ENCODE data around the gene SEC14L1.
A peak's percentile ranks its signal among the peaks of the same experiment; 100 is the strongest.

The SEC14L1 gene

GRCh38 chr17:77237232-77238008 lies 96.7 kb downstream of the SEC14L1 start:
- TF ChIP-seq YY1 (IDR thresholded peaks at IDR 0.05; ENCODE audit: low read depth) (no peak), FOXM1 (IDR thresholded peaks at IDR 0.05; ENCODE audit: borderline replicate concordance, low read depth) (no peak), RAD21 (IDR thresholded peaks at IDR 0.05; ENCODE audit: low read depth) (no peak), CREB1 (IDR thresholded peaks at IDR 0.05; ENCODE audit: low read depth) (no peak), ZBTB7A (IDR thresholded peaks at IDR 0.05; ENCODE audit: low read depth) (no peak)
- TF ChIP-seq, protein P1, sequence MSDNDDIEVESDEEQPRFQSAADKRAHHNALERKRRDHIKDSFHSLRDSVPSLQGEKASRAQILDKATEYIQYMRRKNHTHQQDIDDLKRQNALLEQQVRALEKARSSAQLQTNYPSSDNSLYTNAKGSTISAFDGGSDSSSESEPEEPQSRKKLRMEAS (IDR thresholded peaks at IDR 0.05): no peak

DNA sequence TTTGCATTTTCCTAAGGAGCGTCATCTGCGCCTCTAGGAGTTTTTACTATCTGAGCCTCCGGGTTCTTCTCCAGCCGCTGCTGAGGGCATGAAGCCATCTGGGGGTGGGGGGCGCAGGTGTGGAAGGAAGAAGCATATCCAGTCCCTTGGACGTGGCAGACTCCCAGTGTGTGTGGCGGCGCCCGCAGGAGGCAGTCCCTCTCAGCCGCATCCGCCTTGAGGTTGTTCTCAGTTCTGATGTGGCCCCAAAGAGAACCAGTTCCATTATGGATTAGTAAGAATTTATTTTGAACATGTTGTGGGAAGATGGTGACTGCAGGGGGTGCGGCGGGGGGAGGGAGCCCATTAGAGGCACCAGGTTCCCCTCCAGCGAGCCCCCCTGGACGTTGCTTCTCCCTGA lies 100.2 kb downstream of the SEC14L1 start:
- TF ChIP-seq TCF12 (IDR thresholded peaks at IDR 0.05; ENCODE audit: low read depth): no peak
- TF ChIP-seq ZBTB7A (IDR thresholded peaks at IDR 0.05; ENCODE audit: low read depth): no peak
- TF ChIP-seq EP300 (IDR thresholded peaks at IDR 0.05; ENCODE audit: borderline replicate concordance): no peak
- TF ChIP-seq NFIC (IDR thresholded peaks at IDR 0.05): no peak
- TF ChIP-seq REST (IDR thresholded peaks at IDR 0.05; ENCODE audit: low read depth): no peak
- TF ChIP-seq, protein P2, sequence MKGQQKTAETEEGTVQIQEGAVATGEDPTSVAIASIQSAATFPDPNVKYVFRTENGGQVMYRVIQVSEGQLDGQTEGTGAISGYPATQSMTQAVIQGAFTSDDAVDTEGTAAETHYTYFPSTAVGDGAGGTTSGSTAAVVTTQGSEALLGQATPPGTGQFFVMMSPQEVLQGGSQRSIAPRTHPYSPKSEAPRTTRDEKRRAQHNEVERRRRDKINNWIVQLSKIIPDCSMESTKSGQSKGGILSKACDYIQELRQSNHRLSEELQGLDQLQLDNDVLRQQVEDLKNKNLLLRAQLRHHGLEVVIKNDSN (IDR thresholded peaks at IDR 0.05): no peak
- TF ChIP-seq YY1 (IDR thresholded peaks at IDR 0.05; ENCODE audit: low read depth): no peak
- no peak for TF ChIP-seq TAF1 (IDR thresholded peaks at IDR 0.05; ENCODE audit: low read depth)

DNA sequence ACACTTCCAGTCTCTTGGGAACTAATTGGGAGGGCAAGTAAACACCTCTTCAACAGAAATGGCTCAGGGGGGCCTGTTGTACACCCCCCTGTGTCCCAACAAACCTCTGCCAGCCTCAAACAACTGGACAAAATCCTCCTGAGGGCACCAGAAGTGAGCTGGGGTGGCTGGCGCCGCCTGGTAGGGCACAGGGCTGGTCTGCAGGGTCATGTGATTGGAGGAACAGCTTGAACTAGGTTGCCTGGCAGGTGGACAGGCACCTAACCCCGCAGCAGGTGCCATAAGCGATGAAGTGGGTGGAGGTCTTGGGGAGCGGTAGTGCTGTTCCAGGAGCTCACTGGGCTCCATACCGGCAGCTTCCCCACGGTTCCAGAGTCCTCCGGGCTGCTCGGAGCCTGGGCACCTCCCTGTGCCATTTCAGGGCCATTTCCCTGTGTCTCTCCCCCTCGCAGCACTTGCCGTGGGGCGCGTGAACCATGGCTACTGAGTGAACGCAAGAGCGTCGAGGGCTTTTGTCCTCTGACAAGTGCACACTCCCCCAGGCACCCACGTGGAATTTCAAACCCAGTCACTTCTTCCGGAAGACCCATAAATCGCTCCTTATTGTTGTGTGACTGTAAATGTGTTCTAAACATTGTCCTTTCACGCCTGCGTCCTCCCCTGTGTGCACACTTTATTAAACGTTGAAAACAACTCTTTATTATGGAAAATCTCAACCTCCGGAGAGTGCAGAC lies 101.5 kb downstream of the SEC14L1 start:
- TF ChIP-seq EGR1 (IDR thresholded peaks at IDR 0.05) (no peak), TAF1 (IDR thresholded peaks at IDR 0.05; ENCODE audit: low read depth) (0 out of 2 replicates have a peak, but pooled peaks have one; percentile 24), YY1 (IDR thresholded peaks at IDR 0.05; ENCODE audit: low read depth) (no peak), REST (IDR thresholded peaks at IDR 0.05; ENCODE audit: low read depth) (no peak), TEAD4 (IDR thresholded peaks at IDR 0.05) (no peak), RAD21 (IDR thresholded peaks at IDR 0.05; ENCODE audit: low read depth) (peak; percentile 39)
- TF ChIP-seq, protein P1 (IDR thresholded peaks at IDR 0.05): no peak
- TF ChIP-seq, protein P2 (IDR thresholded peaks at IDR 0.05): peak; percentile 73

GRCh38 chr17:77245162-77245926 lies 104.6 kb downstream of the SEC14L1 start:
- TF ChIP-seq CREB1 (IDR thresholded peaks at IDR 0.05; ENCODE audit: low read depth) (no peak), NFIC (IDR thresholded peaks at IDR 0.05) (no peak), YY1 (IDR thresholded peaks at IDR 0.05; ENCODE audit: low read depth) (no peak)
- TF ChIP-seq, protein P1 (IDR thresholded peaks at IDR 0.05): no peak
- TF ChIP-seq, protein P2 (IDR thresholded peaks at IDR 0.05): no peak

All from Ishikawa (cell line).